ENCODE measurements around the gene C2orf69. TPM values are rescaled to one million over a fixed set of nuclear protein-coding genes. Genes with fewer than 3 reads are reported as not detected.

Gene C2orf69
- total and polyA plus RNA-seq, 2 of the 13 experiments (the other 11 are each of a cell fraction or from before 2014, with no cell fraction given) = 4.8 to 19.3 TPM

DNA sequence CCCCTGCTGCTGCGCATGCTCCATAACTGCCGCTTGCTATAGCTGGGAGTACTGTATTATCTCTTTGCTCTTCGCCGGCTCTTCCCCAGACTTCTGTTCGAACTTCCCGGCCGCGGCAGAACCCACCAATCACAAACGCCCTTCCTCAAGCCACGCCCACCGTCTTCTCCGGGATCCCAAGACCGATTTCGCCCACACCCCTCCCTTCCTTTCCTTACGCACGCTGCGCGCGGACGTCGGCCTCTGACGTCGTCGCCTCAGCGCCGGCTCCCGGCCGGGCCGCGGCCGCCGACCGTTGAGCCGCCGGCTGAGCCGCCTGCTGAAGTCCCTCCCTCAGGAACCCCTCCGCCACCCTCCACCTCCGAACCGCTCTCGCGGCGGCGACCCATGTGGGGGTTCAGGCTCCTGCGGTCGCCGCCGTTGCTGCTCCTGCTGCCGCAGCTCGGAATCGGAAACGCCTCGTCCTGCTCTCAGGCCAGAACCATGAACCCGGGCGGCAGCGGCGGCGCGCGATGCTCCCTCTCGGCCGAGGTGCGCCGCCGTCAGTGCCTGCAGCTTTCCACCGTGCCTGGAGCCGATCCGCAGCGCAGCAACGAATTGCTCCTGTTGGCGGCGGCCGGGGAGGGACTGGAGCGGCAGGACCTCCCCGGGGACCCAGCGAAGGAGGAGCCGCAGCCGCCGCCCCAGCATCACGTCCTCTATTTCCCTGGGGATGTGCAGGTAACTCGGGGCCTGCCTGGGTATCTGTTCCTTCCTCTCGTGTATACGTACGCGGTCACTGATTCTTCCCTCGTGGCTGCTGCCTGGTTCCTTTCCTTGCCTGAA is at the start of gene C2orf69 (continued):
- TF ChIP-seq KLF16 (CRISPR knock-in tag; IDR thresholded peaks at IDR 0.05) = peak in 1 of 2 experiments; percentile 63; a peak in 2 of 4 replicates
- no peak for TF ChIP-seq SRSF4 (IDR thresholded peaks at IDR 0.05; ENCODE audit: low read depth, low read length, poor library complexity, severe bottlenecking)
- TF ChIP-seq JUN (CRISPR knock-in tag; IDR thresholded peaks at IDR 0.05) = no peak
- no peak for TF ChIP-seq ZNF720 (CRISPR knock-in tag; IDR thresholded peaks at IDR 0.05)
- TF ChIP-seq FOXM1 (CRISPR knock-in tag; IDR thresholded peaks at IDR 0.05) = 0 out of 2 replicates have a peak, but pooled peaks have one; percentile 70
- TF ChIP-seq, protein P1, sequence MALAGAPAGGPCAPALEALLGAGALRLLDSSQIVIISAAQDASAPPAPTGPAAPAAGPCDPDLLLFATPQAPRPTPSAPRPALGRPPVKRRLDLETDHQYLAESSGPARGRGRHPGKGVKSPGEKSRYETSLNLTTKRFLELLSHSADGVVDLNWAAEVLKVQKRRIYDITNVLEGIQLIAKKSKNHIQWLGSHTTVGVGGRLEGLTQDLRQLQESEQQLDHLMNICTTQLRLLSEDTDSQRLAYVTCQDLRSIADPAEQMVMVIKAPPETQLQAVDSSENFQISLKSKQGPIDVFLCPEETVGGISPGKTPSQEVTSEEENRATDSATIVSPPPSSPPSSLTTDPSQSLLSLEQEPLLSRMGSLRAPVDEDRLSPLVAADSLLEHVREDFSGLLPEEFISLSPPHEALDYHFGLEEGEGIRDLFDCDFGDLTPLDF (CRISPR knock-in tag; IDR thresholded peaks at IDR 0.05) = peak; percentile 95
- no peak for TF ChIP-seq SP2 (CRISPR knock-in tag; IDR thresholded peaks at IDR 0.05)
- peak; percentile 56; the same call in 1 of the 2 replicates for TF ChIP-seq ZNF317 (CRISPR knock-in tag; IDR thresholded peaks at IDR 0.05)
- TF ChIP-seq ZC3H4 (CRISPR knock-in tag; IDR thresholded peaks at IDR 0.05; ENCODE audit: borderline replicate concordance) = no peak
- TF ChIP-seq, protein P2, sequence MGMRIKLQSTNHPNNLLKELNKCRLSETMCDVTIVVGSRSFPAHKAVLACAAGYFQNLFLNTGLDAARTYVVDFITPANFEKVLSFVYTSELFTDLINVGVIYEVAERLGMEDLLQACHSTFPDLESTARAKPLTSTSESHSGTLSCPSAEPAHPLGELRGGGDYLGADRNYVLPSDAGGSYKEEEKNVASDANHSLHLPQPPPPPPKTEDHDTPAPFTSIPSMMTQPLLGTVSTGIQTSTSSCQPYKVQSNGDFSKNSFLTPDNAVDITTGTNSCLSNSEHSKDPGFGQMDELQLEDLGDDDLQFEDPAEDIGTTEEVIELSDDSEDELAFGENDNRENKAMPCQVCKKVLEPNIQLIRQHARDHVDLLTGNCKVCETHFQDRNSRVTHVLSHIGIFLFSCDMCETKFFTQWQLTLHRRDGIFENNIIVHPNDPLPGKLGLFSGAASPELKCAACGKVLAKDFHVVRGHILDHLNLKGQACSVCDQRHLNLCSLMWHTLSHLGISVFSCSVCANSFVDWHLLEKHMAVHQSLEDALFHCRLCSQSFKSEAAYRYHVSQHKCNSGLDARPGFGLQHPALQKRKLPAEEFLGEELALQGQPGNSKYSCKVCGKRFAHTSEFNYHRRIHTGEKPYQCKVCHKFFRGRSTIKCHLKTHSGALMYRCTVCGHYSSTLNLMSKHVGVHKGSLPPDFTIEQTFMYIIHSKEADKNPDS (CRISPR knock-in tag; IDR thresholded peaks at IDR 0.05) = no peak
- 0 out of 2 replicates have a peak, but pooled peaks have one; percentile 34 for TF ChIP-seq ZBTB7A (CRISPR knock-in tag; IDR thresholded peaks at IDR 0.05)
- no peak for TF ChIP-seq NR2F2 (IDR thresholded peaks at IDR 0.05; ENCODE audit: borderline replicate concordance, low read depth)
- TF ChIP-seq RFX1 (IDR thresholded peaks at IDR 0.05) = no peak
- no peak for TF ChIP-seq MIER2 (CRISPR knock-in tag; IDR thresholded peaks at IDR 0.05)
- TF ChIP-seq, protein P3, sequence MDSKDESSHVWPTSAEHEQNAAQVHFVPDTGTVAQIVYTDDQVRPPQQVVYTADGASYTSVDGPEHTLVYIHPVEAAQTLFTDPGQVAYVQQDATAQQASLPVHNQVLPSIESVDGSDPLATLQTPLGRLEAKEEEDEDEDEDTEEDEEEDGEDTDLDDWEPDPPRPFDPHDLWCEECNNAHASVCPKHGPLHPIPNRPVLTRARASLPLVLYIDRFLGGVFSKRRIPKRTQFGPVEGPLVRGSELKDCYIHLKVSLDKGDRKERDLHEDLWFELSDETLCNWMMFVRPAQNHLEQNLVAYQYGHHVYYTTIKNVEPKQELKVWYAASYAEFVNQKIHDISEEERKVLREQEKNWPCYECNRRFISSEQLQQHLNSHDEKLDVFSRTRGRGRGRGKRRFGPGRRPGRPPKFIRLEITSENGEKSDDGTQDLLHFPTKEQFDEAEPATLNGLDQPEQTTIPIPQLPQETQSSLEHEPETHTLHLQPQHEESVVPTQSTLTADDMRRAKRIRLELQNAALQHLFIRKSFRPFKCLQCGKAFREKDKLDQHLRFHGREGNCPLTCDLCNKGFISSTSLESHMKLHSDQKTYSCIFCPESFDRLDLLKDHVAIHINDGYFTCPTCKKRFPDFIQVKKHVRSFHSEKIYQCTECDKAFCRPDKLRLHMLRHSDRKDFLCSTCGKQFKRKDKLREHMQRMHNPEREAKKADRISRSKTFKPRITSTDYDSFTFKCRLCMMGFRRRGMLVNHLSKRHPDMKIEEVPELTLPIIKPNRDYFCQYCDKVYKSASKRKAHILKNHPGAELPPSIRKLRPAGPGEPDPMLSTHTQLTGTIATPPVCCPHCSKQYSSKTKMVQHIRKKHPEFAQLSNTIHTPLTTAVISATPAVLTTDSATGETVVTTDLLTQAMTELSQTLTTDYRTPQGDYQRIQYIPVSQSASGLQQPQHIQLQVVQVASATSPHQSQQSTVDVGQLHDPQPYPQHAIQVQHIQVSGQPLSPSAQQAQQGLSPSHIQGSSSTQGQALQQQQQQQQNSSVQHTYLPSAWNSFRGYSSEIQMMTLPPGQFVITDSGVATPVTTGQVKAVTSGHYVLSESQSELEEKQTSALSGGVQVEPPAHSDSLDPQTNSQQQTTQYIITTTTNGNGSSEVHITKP (CRISPR knock-in tag; IDR thresholded peaks at IDR 0.05; ENCODE audit: low read depth) = peak; percentile 68; the same call in 1 of the 2 replicates
- peak; percentile 89; the same call in 2 of the 3 replicates for TF ChIP-seq MXI1 (IDR thresholded peaks at IDR 0.05; ENCODE audit: borderline replicate concordance, low read depth, low read length)
- TF ChIP-seq NCOA2 (CRISPR knock-in tag; IDR thresholded peaks at IDR 0.05) = peak; percentile 9
- TF ChIP-seq ZNF101 (CRISPR knock-in tag; IDR thresholded peaks at IDR 0.05; ENCODE audit: borderline replicate concordance, low read depth) = no peak

Measured in HepG2 (cell line).